ENCODE data around the gene ZC3H10. TPM values are rescaled to one million over a fixed set of nuclear protein-coding genes. Genes with fewer than 3 reads are reported as not detected.

Gene ZC3H10
- total RNA-seq, 6 donors from 2014 or later = 2.1 to 22.0 (median 6.4) TPM

Other genes starting within 250 kb of the ZC3H10 start
- 10 to 100 TPM; 23.0 to 47.3 (median 32.8) TPM for gene PYM1, start 190.4 kb upstream of the ZC3H10 start, total RNA-seq
- gene DGKA, start 187.1 kb upstream of the ZC3H10 start, total RNA-seq = 100 to 1,000 TPM in 1 of 6 donors, 10 to 100 TPM in 5; 16.7 to 251 (median 37.3) TPM
- 10 to 100 TPM in 1 of 6 donors, 1 to 10 TPM in 4, under 1 TPM in 1; 0.91 to 45.1 (median 1.5) TPM for gene PMEL, start 152.2 kb upstream of the ZC3H10 start, total RNA-seq
- 10 to 100 TPM; 11.7 to 27.9 (median 21.7) TPM for gene CDK2, start 151.4 kb upstream of the ZC3H10 start, total RNA-seq
- gene RAB5B, start 144.2 kb upstream of the ZC3H10 start, total RNA-seq = 100 to 1,000 TPM in 4 of 6 donors, 10 to 100 TPM in 2; 53.4 to 139 (median 116) TPM
- 10 to 100 TPM; 12.8 to 36.3 (median 21.9) TPM for gene SUOX, start 121.0 kb upstream of the ZC3H10 start, total RNA-seq
- gene IKZF4, start 97.2 kb upstream of the ZC3H10 start, total RNA-seq = 10 to 100 TPM in 1 of 6 donors, 1 to 10 TPM in 5; 5.6 to 23.0 (median 9.3) TPM
- 100 to 1,000 TPM in 3 of 6 donors, 10 to 100 TPM in 3; 15.3 to 570 (median 150) TPM for gene RPS26, start 76.3 kb upstream of the ZC3H10 start, total RNA-seq
- gene ERBB3, start 38.1 kb upstream of the ZC3H10 start, total RNA-seq = 100 to 1,000 TPM in 3 of 6 donors, 10 to 100 TPM in 3; 56.8 to 171 (median 101) TPM
- 100 to 1,000 TPM in 1 of 6 donors, 10 to 100 TPM in 5; 36.7 to 103 (median 70.7) TPM for gene PA2G4, start 13.7 kb upstream of the ZC3H10 start, total RNA-seq
- 1,000 to 10,000 TPM; 1,377 to 3,349 (median 3,110) TPM for gene RPL41, start 1.6 kb upstream of the ZC3H10 start, total RNA-seq
- 100 to 1,000 TPM in 5 of 6 donors, 10 to 100 TPM in 1; 73.9 to 132 (median 112) TPM for gene ESYT1, start 10.0 kb downstream of the ZC3H10 start, total RNA-seq
- 10 to 100 TPM; 10.5 to 38.4 (median 29.1) TPM for gene MYL6B, start 34.3 kb downstream of the ZC3H10 start, total RNA-seq
- gene MYL6, start 40.1 kb downstream of the ZC3H10 start, total RNA-seq = 1,000 to 10,000 TPM in 5 of 6 donors, 100 to 1,000 TPM in 1; 665 to 1,935 (median 1,528) TPM
- gene SMARCC2, start 71.2 kb downstream of the ZC3H10 start, total RNA-seq = 100 to 1,000 TPM in 2 of 6 donors, 10 to 100 TPM in 4; 71.4 to 258 (median 93.9) TPM
- gene RNF41, start 103.7 kb downstream of the ZC3H10 start, total RNA-seq = 10 to 100 TPM; 38.8 to 94.3 (median 62.1) TPM
- 10 to 100 TPM in 4 of 6 donors, 1 to 10 TPM in 2; 4.2 to 23.1 (median 17.6) TPM for gene NABP2, start 106.1 kb downstream of the ZC3H10 start, total RNA-seq
- 1 to 10 TPM in 2 of 6 donors, under 1 TPM in 1, not detected in 3; 0.37 to 1.2 (median 1.1) TPM for gene SLC39A5, start 111.8 kb downstream of the ZC3H10 start, total RNA-seq
- 10 to 100 TPM; 17.6 to 48.2 (median 28.8) TPM for gene ANKRD52, start 140.1 kb downstream of the ZC3H10 start, total RNA-seq
- gene COQ10A, start 148.7 kb downstream of the ZC3H10 start, total RNA-seq = 10 to 100 TPM; 12.8 to 26.3 (median 17.5) TPM
- 100 to 1,000 TPM in 5 of 6 donors, 10 to 100 TPM in 1; 99.9 to 201 (median 151) TPM for gene CS, start 182.1 kb downstream of the ZC3H10 start, total RNA-seq
- gene CNPY2, start 197.7 kb downstream of the ZC3H10 start, total RNA-seq = 100 to 1,000 TPM in 1 of 6 donors, 10 to 100 TPM in 5; 50.3 to 105 (median 61.4) TPM
- 100 to 1,000 TPM in 1 of 6 donors, 10 to 100 TPM in 5; 19.5 to 227 (median 74.4) TPM for gene PAN2, start 215.7 kb downstream of the ZC3H10 start, total RNA-seq
- 1 to 10 TPM in 1 of 6 donors, under 1 TPM in 1, not detected in 4; 0.81 to 1.1 TPM for gene IL23A, start 220.6 kb downstream of the ZC3H10 start, total RNA-seq
- 100 to 1,000 TPM in 5 of 6 donors, 10 to 100 TPM in 1; 96.1 to 553 (median 178) TPM for gene STAT2, start 241.8 kb downstream of the ZC3H10 start, total RNA-seq
- under 1 TPM in 1 of 6 donors, not detected in 5; 0.20 TPM for gene APOF, start 244.6 kb downstream of the ZC3H10 start, total RNA-seq

All from upper lobe of left lung (tissue), 6 donors.